Kidney (tissue), 14 donors: Measurements from ENCODE around the gene DLG5. TPM values are rescaled to one million over a fixed set of nuclear protein-coding genes. Genes with fewer than 3 reads are reported as not detected.

ENCODE experiments used
- DNase-seq, 5 donors: peaks; one replicate each; pipeline ENCODE4 v3.0.0-alpha.2; 2013 to 2020
- FAIRE-seq: peaks from 2 replicates; lab custom pipeline; 2012; peaks lifted over from hg19 to GRCh38; lab: Jason Lieb, UNC
- H3K27ac ChIP-seq, 2 donors: one replicate each; pipeline ENCODE4 v1.7.0; 2013; ENCODE audit warnings: low read depth in 2 of 2, low read length in 2 of 2, inconsistent platforms in 1 of 2
- H3K27me3 ChIP-seq: one replicate; pipeline ENCODE4 v1.7.1; 2013; ENCODE audit warnings: low read length, inconsistent platforms; ENCODE audit not compliant: control insufficient read depth, insufficient read depth
- H3K36me3 ChIP-seq, 3 donors: one replicate each; pipeline versions ENCODE4 v1.7.0 to v1.7.1; 2013; ENCODE audit warnings: low read length in 3 of 3, control low read depth in 1 of 3, inconsistent platforms in 1 of 3; ENCODE audit not compliant: insufficient read depth in 3 of 3, control insufficient read depth in 2 of 3
- H3K4me1 ChIP-seq, 3 donors: one replicate each; pipeline versions ENCODE4 v1.7.0 to v1.7.1; 2013; ENCODE audit warnings: low read length in 3 of 3, inconsistent platforms in 1 of 3, low read depth in 1 of 3; ENCODE audit not compliant: control insufficient read depth in 2 of 3, insufficient read depth in 2 of 3
- H3K4me3 ChIP-seq, 3 donors: one replicate each; pipeline versions ENCODE4 v1.7.0 to v1.8.1; 2013; ENCODE audit warnings: low read length in 3 of 3, control low read depth in 1 of 3, inconsistent platforms in 1 of 3
- H3K9ac ChIP-seq, 3 donors: one replicate each; pipeline versions ENCODE4 v1.7.0 to v1.7.1; 2013; ENCODE audit warnings: low read length in 3 of 3, control low read depth in 1 of 3, inconsistent platforms in 1 of 3
- H3K9me3 ChIP-seq, 3 donors: one replicate each; pipeline versions ENCODE4 v1.7.0 to v1.7.1; 2013; ENCODE audit warnings: low read length in 3 of 3, control low read depth in 1 of 3, inconsistent platforms in 1 of 3; ENCODE audit not compliant: control insufficient read depth in 2 of 3, insufficient read depth in 1 of 3
- intact Hi-C: fragments of 100-400 bp; cut with DNase I; formaldehyde crosslinking; loops from one replicate; pipeline ENCODE4 v1.11.1; 2022
- polyA plus RNA-seq: library from polyadenylated mRNA; stranded (reverse); fragments of 350-450 nt; fragmentation: Illumina TruSeq; extraction: RNeasy Lipid Tissue Mini Kit (QIAGEN cat#74804); gene quantifications from one replicate; pipeline ENCODE4 v1.2.3, GENCODE V29; 2014; ENCODE audit warnings: low read depth, low replicate concordance; ENCODE audit not compliant: insufficient read depth
- total RNA-seq: library from RNA; stranded (reverse); fragmentation: NEBNext Ultra II Directional; extraction: Animal tissue kit (Norgen Biotek cat#: 25700); gene quantifications from one replicate; pipeline ENCODE4 v1.2.1, GENCODE V29; 2021
- TF ChIP-seq, protein P1 (sequence below): IDR thresholded peaks from 3 replicates; pipeline ENCODE4 v1.5.1; 2012; ENCODE audit warnings: mild to moderate bottlenecking, moderate library complexity, borderline replicate concordance; ENCODE audit not compliant: insufficient read depth; ENCODE audit errors: extremely low read depth
- donor health status: control.
- donor health status: control.
- donor health status: control.
- donor health status: control.
- donor health status: control.
- donor health status: DM: yes; HTN: yes; CAD: no.
- donor health status: Normal renal cell carcinoma (clear cell type).

The DLG5 gene
- total and polyA plus RNA-seq, 2 donors from 2014 or later, result 5.4 to 30.0 TPM

GRCh38 chr10:77829356-77829755, 97.2 kb downstream of the DLG5 start:
- Histone ChIP-seq H3K36me3 (peaks cover 0 to 37% (median 34%) of the 10 kb centered on the region in 3 donors), H3K27ac (no peak overlapping the region), H3K4me1 (no peaks in the 10 kb centered on the region), H3K9me3 (no peaks in the 10 kb centered on the region), H3K9ac (no peak overlapping the region), H3K4me3 (no peak overlapping the region), H3K27me3 (no peaks in the 10 kb centered on the region)
- TF ChIP-seq, protein P1, sequence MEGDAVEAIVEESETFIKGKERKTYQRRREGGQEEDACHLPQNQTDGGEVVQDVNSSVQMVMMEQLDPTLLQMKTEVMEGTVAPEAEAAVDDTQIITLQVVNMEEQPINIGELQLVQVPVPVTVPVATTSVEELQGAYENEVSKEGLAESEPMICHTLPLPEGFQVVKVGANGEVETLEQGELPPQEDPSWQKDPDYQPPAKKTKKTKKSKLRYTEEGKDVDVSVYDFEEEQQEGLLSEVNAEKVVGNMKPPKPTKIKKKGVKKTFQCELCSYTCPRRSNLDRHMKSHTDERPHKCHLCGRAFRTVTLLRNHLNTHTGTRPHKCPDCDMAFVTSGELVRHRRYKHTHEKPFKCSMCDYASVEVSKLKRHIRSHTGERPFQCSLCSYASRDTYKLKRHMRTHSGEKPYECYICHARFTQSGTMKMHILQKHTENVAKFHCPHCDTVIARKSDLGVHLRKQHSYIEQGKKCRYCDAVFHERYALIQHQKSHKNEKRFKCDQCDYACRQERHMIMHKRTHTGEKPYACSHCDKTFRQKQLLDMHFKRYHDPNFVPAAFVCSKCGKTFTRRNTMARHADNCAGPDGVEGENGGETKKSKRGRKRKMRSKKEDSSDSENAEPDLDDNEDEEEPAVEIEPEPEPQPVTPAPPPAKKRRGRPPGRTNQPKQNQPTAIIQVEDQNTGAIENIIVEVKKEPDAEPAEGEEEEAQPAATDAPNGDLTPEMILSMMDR, result no peak
- DNase-seq, result no peak
- no peak for FAIRE-seq
- intact Hi-C loops, result no loop called here

- no peaks in the 10 kb centered on the region for H3K27me3 ChIP-seq
- DNase-seq, result no peak
- H3K27ac ChIP-seq, result no peak overlapping the region
- H3K36me3 ChIP-seq, result peaks cover 0 to 42% (median 29%) of the 10 kb centered on the region in 3 donors
- H3K9ac ChIP-seq, result no peak overlapping the region
- no peaks in the 10 kb centered on the region for H3K4me1 ChIP-seq
- no peak for FAIRE-seq
- H3K9me3 ChIP-seq, result no peaks in the 10 kb centered on the region
- TF ChIP-seq, protein P1, result no peak
- intact Hi-C loops, result no loop called here
- no peak overlapping the region for H3K4me3 ChIP-seq
These were observed 98.2 kb downstream of the DLG5 start for GRCh38 chr10:77828377-77828776.

- no peaks in the 10 kb centered on the region for H3K4me1 ChIP-seq
- peaks cover 0 to 40% (median 24%) of the 10 kb centered on the region in 3 donors for H3K36me3 ChIP-seq
These were observed 99.2 kb downstream of the DLG5 start for GRCh38 chr10:77827366-77827765.

More at GRCh38 chr10:77827366-77827765, 99.2 kb downstream of the DLG5 start:
- peak in 1 of 5 donors; percentile 7 for DNase-seq
- TF ChIP-seq, protein P1, result no peak
- Histone ChIP-seq H3K4me3 (no peak overlapping the region), H3K9ac (no peak overlapping the region), H3K27me3 (no peaks in the 10 kb centered on the region), H3K27ac (no peak overlapping the region), H3K9me3 (no peaks in the 10 kb centered on the region)
- intact Hi-C loops, result no loop called here
- FAIRE-seq, result no peak
